GM12873 (cell line): ENCODE measurements around the gene SLC22A12.

Source experiments
- TF ChIP-seq, protein P1 (sequence below): IDR thresholded peaks from 2 replicates; pipeline ENCODE4 v1.5.1; 2012; ENCODE audit warnings: low read depth, mild to moderate bottlenecking, moderate library complexity, low read length, control low read depth; ENCODE audit not compliant: insufficient read depth; ENCODE audit errors: missing control alignments

The SLC22A12 gene

DNA sequence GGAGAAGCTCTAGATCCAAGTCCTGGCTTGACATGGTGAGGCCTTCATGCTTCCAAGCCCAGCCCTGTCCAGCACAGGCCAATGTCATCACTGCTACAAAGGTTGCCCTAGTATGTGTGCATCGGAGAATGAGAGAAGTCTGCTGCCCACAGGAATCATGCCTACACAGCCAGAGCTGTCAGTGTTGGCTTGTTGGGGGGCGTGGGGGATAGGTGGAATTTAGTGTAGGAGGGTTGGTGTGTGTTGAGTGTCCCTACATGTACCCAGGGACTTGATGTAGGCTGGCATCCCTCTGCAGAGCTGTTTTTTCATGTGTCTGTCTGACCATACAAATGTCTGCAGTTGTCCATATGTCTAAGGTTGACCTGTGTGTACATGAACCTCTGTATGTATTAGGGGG is 37.6 kb downstream of the SLC22A12 start:
- TF ChIP-seq, protein P1, sequence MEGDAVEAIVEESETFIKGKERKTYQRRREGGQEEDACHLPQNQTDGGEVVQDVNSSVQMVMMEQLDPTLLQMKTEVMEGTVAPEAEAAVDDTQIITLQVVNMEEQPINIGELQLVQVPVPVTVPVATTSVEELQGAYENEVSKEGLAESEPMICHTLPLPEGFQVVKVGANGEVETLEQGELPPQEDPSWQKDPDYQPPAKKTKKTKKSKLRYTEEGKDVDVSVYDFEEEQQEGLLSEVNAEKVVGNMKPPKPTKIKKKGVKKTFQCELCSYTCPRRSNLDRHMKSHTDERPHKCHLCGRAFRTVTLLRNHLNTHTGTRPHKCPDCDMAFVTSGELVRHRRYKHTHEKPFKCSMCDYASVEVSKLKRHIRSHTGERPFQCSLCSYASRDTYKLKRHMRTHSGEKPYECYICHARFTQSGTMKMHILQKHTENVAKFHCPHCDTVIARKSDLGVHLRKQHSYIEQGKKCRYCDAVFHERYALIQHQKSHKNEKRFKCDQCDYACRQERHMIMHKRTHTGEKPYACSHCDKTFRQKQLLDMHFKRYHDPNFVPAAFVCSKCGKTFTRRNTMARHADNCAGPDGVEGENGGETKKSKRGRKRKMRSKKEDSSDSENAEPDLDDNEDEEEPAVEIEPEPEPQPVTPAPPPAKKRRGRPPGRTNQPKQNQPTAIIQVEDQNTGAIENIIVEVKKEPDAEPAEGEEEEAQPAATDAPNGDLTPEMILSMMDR: no peak

DNA sequence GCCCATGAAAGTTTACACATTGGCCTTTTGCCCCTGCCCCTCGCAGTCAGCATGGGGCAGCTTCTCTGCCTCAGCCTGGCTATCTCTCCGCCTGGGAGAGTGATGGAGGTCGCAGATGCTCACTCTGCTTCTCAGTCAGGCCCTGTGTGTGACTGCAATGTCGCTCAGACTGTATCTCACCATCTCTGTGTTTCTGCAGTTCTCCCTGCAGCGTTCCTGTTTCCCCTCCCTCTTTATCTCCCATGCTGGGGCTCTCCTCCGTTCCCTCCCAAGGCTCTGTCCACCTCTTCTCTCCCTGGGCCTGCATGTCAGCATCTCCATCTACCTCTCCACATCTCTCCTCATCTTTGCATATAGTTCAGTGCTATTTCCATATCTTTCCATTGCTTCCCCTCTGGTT is 38.1 kb downstream of the SLC22A12 start:
- TF ChIP-seq, protein P1: no peak

DNA sequence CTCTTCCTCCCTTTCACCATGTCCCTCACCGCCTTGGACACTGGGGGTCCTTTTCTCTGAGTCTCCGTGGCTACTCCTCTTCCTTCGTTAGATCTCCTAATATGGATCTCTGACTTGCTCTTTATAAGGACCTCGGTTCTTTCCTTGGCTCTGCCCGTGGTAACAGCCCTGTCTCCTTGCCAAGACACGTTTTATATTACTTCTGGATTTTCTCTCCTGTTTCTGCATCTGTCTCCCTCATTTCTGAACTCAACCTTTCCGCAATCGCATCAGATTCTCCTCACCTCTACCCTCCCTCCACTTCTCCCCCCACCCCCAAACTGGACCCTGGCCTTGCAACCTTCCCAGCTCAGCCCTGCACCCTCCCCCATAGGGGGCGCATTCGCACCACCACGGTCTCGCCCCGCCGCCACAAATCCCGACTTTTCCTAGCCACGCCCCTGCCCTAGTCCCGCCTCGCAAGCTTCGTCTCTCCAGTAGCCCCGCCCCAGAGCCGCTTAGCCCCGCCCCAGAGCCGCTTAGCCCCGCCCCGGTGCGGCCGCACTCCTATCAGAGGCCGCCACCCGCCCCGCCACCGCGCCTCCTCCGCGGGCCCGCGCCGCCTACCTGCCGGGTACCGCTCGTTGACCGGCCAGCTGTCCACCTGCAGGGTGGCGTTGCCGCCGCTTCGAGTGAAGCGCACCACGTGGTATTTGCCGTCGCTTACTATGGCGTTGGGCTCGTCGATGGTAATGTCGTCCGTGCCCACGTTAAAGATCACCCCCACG is 39.0 kb downstream of the SLC22A12 start:
- TF ChIP-seq, protein P1: no peak

DNA sequence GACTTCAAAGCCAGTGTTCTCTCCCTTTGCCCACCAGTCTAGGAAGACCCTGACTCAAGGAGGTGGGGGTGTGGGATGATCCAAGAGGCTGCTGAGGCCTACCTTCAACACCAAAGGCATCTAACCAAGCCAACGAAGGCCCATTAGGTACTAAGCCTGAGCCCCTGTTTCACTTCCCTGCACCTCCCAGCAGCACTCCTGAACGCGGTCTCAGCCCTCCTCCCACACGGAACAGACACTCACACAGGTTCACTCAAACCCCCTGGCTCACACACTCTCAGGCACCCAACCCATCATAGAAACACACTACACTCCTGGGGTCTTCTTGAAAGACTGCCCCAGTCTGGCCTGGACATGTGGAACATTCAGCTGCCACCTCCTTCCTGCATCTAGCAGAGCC is 40.7 kb downstream of the SLC22A12 start:
- TF ChIP-seq, protein P1: no peak

DNA sequence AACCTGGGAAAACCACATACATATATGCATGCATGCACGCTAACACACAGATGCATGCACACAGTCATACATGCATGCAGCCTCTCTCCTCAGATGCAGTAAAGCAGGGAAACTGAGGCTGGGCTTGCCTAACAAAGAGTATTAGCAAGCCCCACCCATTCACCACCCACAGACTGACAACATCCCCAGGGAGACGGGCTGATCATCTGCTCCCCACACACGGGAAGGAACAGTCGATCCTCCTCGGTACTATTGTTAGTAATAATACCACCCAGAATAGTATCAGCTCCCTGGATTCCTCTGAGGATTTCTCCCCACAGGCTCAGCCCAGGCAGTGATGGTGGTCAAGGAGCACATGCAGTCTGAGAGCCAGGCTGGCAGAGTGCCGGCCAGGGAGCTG is 41.2 kb downstream of the SLC22A12 start:
- TF ChIP-seq, protein P1: no peak

DNA sequence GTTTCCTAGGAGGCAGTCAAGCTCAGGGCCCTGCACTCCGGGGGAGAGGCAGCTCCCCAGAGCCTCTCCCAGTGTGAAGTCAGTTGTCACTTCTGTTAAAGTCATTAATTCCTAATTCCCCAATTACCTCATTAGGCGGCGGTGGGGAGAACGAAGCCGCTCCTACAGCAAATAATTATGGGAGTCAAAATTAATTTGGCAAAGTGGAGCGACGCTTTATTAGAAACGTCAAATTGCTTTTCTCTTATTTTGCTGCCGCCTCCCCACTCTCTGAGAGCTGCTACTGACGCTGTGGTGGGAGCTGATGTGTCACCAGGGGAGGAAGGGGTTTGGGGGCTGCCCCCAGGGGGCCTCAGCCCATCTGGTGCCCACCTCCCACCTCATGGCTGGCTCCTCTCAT is 41.6 kb downstream of the SLC22A12 start:
- TF ChIP-seq, protein P1: no peak

DNA sequence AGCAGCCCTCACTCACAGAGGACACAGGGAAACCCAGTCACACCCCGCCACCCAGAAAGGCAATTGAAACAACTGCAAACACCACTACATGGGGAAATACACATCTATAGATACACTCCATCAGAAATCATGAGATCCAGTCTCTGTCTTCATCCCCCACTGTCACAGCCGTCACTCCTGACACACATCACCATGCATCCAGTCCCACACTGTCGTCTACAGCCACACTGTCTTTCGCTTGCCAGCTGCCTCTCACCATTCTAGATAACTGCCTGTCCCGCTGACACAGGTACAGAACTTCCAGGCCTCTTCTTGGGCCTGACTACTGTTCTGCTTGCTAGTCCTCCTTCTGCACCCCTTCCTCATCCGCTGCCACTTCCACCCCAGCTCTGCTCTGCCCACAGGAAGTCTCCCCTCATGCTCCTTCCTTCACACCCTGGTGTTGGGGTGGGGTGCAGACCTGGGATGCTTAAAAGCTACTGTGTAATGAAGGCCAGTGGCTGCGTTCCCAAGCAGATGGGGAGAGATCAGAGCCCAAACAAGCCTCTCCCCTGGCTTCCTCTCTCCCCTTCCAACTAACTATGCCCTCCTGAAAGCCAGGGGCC is 42.6 kb downstream of the SLC22A12 start:
- TF ChIP-seq, protein P1: no peak
